H1 (cell line): ENCODE data around the gene DFFB. TPM values are rescaled to one million over a fixed set of nuclear protein-coding genes. Genes with fewer than 3 reads are reported as not detected.

Experiments used
- CTCF ChIA-PET: fragments of 300-600 bp; sonication (Branson Sonifier 250); formaldehyde crosslinking; loops from one replicate; lab custom pipeline; 2021; ENCODE audit not compliant: partially characterized antibody; lab: Charles Lee
- POLR2A ChIA-PET: fragments of 300-600 bp; sonication (Branson Sonifier 250); formaldehyde crosslinking; loops from one replicate; lab custom pipeline; 2021; ENCODE audit warnings: inconsistent platforms; ENCODE audit not compliant: partially characterized antibody; lab: Charles Lee
- DNase-seq, 2 experiments: peaks; one replicate each; pipeline versions ENCODE4 v3.0.0 to v3.0.0-alpha.2; 2010 to 2022; ENCODE audit warnings: low spot score in 2 of 2, low read depth in 1 of 2, mixed read lengths in 1 of 2
- FAIRE-seq: peaks from 2 replicates; lab custom pipeline; 2011; peaks lifted over from hg19 to GRCh38; lab: Jason Lieb, UNC
- H2AFZ ChIP-seq: 2 replicates; pipeline ENCODE4 v1.8.1; 2012; ENCODE audit warnings: low read length, inconsistent platforms
- H2AK5ac ChIP-seq: 2 replicates; pipeline ENCODE4 v1.6.1; 2013; ENCODE audit warnings: low read depth, low read length
- H2BK120ac ChIP-seq: replicated peaks from 2 replicates; pipeline ENCODE3; 2013; ENCODE audit warnings: low read depth, low read length, inconsistent platforms
- H2BK12ac ChIP-seq: 2 replicates; pipeline ENCODE4 v1.6.1; 2013; ENCODE audit warnings: low read depth, low read length
- H2BK15ac ChIP-seq: 2 replicates; pipeline ENCODE4 v1.6.1; 2013; ENCODE audit warnings: low read length
- H2BK20ac ChIP-seq: 2 replicates; pipeline ENCODE4 v1.6.1; 2013; ENCODE audit warnings: low read length
- H2BK5ac ChIP-seq: 2 replicates; pipeline ENCODE4 v1.6.1; 2013; ENCODE audit warnings: low read depth, low read length
- H3K14ac ChIP-seq: 2 replicates; pipeline ENCODE4 v1.6.1; 2013; ENCODE audit warnings: inconsistent platforms; ENCODE audit not compliant: insufficient read length
- H3K18ac ChIP-seq: 2 replicates; pipeline ENCODE4 v1.6.1; 2013; ENCODE audit warnings: low read length; ENCODE audit errors: extremely low read depth
- H3K23ac ChIP-seq: 2 replicates; pipeline ENCODE4 v1.6.1; 2013; ENCODE audit warnings: inconsistent platforms; ENCODE audit not compliant: insufficient read length
- H3K23me2 ChIP-seq: 2 replicates; pipeline ENCODE4 v1.6.1; 2013; ENCODE audit warnings: low read depth, low read length
- H3K27ac ChIP-seq: 2 replicates; pipeline ENCODE4 v1.6.1; 2011; ENCODE audit warnings: low read depth, low read length, inconsistent platforms
- H3K27me3 ChIP-seq, 4 experiments: replicated peaks in 1 of 4; 1 replicate in 1 of 4; 2 replicates in 3 of 4; pipeline versions ENCODE4 v1.6.1 to v1.8.1; 2011 to 2013; ENCODE audit warnings: low read length in 3 of 4, mild to moderate bottlenecking in 3 of 4, inconsistent platforms in 2 of 4, mixed read lengths in 2 of 4, moderate library complexity in 1 of 4; ENCODE audit not compliant: control insufficient read depth in 3 of 4, insufficient read depth in 3 of 4; ENCODE audit errors: extremely low read depth in 1 of 4
- H3K36me3 ChIP-seq, 4 experiments: 2 replicates each; pipeline versions ENCODE4 v1.6.1 to v1.8.1; 2011 to 2013; ENCODE audit warnings: mild to moderate bottlenecking in 4 of 4, low read length in 3 of 4, moderate library complexity in 2 of 4, control low read depth in 1 of 4, inconsistent platforms in 1 of 4; ENCODE audit not compliant: insufficient read depth in 4 of 4, control insufficient read depth in 2 of 4
- H3K4ac ChIP-seq: replicated peaks from 2 replicates; pipeline ENCODE3; 2013; ENCODE audit warnings: low read length, low read depth, mixed read lengths, inconsistent platforms; ENCODE audit not compliant: insufficient read length
- H3K4me1 ChIP-seq, 4 experiments: replicated peaks in 1 of 4; 1 replicate in 1 of 4; 2 replicates in 3 of 4; pipeline versions ENCODE4 v1.6.1 to v1.8.1; 2011 to 2013; ENCODE audit warnings: low read length in 3 of 4, inconsistent platforms in 2 of 4, mixed read lengths in 1 of 4; ENCODE audit not compliant: insufficient read depth in 4 of 4, control insufficient read depth in 3 of 4
- H3K4me2 ChIP-seq, 2 experiments: 2 replicates each; pipeline versions ENCODE4 v1.6.1 to v1.8.1; 2011 to 2013; ENCODE audit warnings: low read depth in 2 of 2, low read length in 2 of 2, control low read depth in 1 of 2, inconsistent platforms in 1 of 2, mild to moderate bottlenecking in 1 of 2; ENCODE audit not compliant: insufficient read depth in 1 of 2
- H3K4me3 ChIP-seq, 4 experiments: fragments of 200-600, 300-600 bp in 1 of 4; sonication (generic), shearing (Covaris generic), sonication (Bioruptor Twin) in 1 of 4; 2 replicates each; pipeline versions ENCODE4 v1.5.1 to v1.8.1; 2011 to 2016; ENCODE audit warnings: low read length in 4 of 4, low read depth in 3 of 4, control low read depth in 2 of 4, inconsistent platforms in 2 of 4, mild to moderate bottlenecking in 2 of 4, mixed read lengths in 1 of 4, moderate library complexity in 1 of 4; ENCODE audit not compliant: insufficient read depth in 2 of 4; ENCODE audit errors: extremely low read depth in 1 of 4
- H3K56ac ChIP-seq: replicated peaks from 2 replicates; pipeline ENCODE3; 2013; ENCODE audit warnings: low read depth, mild to moderate bottlenecking, mixed read lengths, low read length, inconsistent platforms; ENCODE audit not compliant: insufficient read length
- H3K79me1 ChIP-seq: 2 replicates; pipeline ENCODE4 v1.6.1; 2013; ENCODE audit warnings: low read depth, low read length, control low read depth
- H3K79me2 ChIP-seq, 2 experiments: 2 replicates each; pipeline versions ENCODE4 v1.6.1 to v1.8.1; 2012 to 2013; ENCODE audit warnings: low read length in 2 of 2, mild to moderate bottlenecking in 2 of 2, inconsistent platforms in 1 of 2; ENCODE audit not compliant: insufficient read depth in 2 of 2, control insufficient read depth in 1 of 2
- H3K9ac ChIP-seq, 4 experiments: replicated peaks in 1 of 4; 1 replicate in 1 of 4; 2 replicates in 3 of 4; pipeline versions ENCODE4 v1.6.1 to v1.8.1; 2011 to 2013; ENCODE audit warnings: low read depth in 3 of 4, low read length in 3 of 4, control low read depth in 2 of 4, mild to moderate bottlenecking in 2 of 4, moderate library complexity in 2 of 4, inconsistent platforms in 1 of 4; ENCODE audit errors: extremely low read depth in 1 of 4
- H3K9me3 ChIP-seq, 2 experiments: 2 replicates each; pipeline versions ENCODE4 v1.6.1 to v1.8.1; 2012 to 2013; ENCODE audit warnings: mild to moderate bottlenecking in 2 of 2, moderate library complexity in 2 of 2, control low read depth in 1 of 2, inconsistent platforms in 1 of 2, low read depth in 1 of 2, low read length in 1 of 2, mixed read lengths in 1 of 2; ENCODE audit not compliant: insufficient read depth in 2 of 2
- H4K20me1 ChIP-seq, 2 experiments: replicated peaks in 1 of 2; 2 replicates each; pipeline versions ENCODE3 to v1.8.1; 2011 to 2013; ENCODE audit warnings: inconsistent platforms in 2 of 2, low read length in 2 of 2, mild to moderate bottlenecking in 1 of 2; ENCODE audit not compliant: insufficient read depth in 2 of 2, control insufficient read depth in 1 of 2
- H4K5ac ChIP-seq: 2 replicates; pipeline ENCODE4 v1.6.1; 2013; ENCODE audit warnings: low read length, low read depth, mixed read lengths, inconsistent platforms; ENCODE audit not compliant: insufficient read length
- H4K8ac ChIP-seq: 2 replicates; pipeline ENCODE4 v1.8.0; 2013; ENCODE audit warnings: mild to moderate bottlenecking, moderate library complexity, low read length, inconsistent platforms; ENCODE audit not compliant: insufficient read depth; ENCODE audit errors: extremely low read depth
- H4K91ac ChIP-seq: replicated peaks from 2 replicates; pipeline ENCODE3; 2013; ENCODE audit warnings: low read length, mixed read lengths, inconsistent platforms; ENCODE audit not compliant: insufficient read length
- CHD2 ChIP-seq: IDR thresholded peaks from 2 replicates; pipeline ENCODE4 v1.6.1; 2012; ENCODE audit warnings: low read length, improper control_type of control experiment
- KDM5A ChIP-seq: fragments of 200-600 bp; IDR thresholded peaks from 2 replicates; pipeline ENCODE4 v1.7.1; 2012; ENCODE audit warnings: mild to moderate bottlenecking, low read length, inconsistent platforms, mixed read lengths
- SP2 ChIP-seq: IDR thresholded peaks from 2 replicates; pipeline ENCODE4 v1.6.1; 2012; ENCODE audit warnings: mild to moderate bottlenecking, low read length, inconsistent platforms
- TBP ChIP-seq: IDR thresholded peaks from 2 replicates; pipeline ENCODE4 v1.6.1; 2011; ENCODE audit warnings: low read depth, low read length, improper control_type of control experiment
- WGBS, 2 experiments: shearing (Covaris generic) in 1 of 2; methylation state at CpG; one replicate each; pipeline versions ENCODE4 v1.1.6 to v1.1.7; 2013 to 2015; ENCODE audit warnings: low lambda C conversion rate in 2 of 2, mixed read lengths in 2 of 2, inconsistent platforms in 1 of 2, low coverage in 1 of 2, missing lambda C conversion rate in 1 of 2; ENCODE audit not compliant: insufficient replicate concordance in 2 of 2, insufficient coverage in 1 of 2, insufficient read length in 1 of 2; ENCODE audit errors: extremely low coverage in 1 of 2, missing lambda C conversion rate in 1 of 2; 5-methylcytosine and 5-hydroxymethylcytosine counted together
- polyA plus RNA-seq, 7 experiments: library from polyadenylated mRNA; depleted of rRNA in 3 of 7; stranded (reverse) in 5 of 7; unstranded in 2 of 7; fragments of >200 nt in 5 of 7; fragments of 200-250 nt in 2 of 7; gene quantifications; 1 replicate in 5 of 7; 2 replicates in 1 of 7; 4 replicates in 1 of 7; pipeline versions ENCODE4 v1.2.1 to v1.2.3, GENCODE V29; 2011 to 2013; ENCODE audit warnings: missing spikeins in 2 of 7, mixed read lengths in 2 of 7
- total RNA-seq: library from RNA; stranded (reverse); fragmentation: NEBNext Ultra II Directional; extraction: Animal tissue kit (Norgen Biotek cat#: 25700); gene quantifications from 2 replicates; pipeline ENCODE4 v1.2.1, GENCODE V29; 2021

The DFFB gene
- total and polyA plus RNA-seq, 2 of the 8 experiments (the other 6 are each of a cell fraction or from before 2014, with no cell fraction given), result 8.6 to 11.9 TPM

DNA sequence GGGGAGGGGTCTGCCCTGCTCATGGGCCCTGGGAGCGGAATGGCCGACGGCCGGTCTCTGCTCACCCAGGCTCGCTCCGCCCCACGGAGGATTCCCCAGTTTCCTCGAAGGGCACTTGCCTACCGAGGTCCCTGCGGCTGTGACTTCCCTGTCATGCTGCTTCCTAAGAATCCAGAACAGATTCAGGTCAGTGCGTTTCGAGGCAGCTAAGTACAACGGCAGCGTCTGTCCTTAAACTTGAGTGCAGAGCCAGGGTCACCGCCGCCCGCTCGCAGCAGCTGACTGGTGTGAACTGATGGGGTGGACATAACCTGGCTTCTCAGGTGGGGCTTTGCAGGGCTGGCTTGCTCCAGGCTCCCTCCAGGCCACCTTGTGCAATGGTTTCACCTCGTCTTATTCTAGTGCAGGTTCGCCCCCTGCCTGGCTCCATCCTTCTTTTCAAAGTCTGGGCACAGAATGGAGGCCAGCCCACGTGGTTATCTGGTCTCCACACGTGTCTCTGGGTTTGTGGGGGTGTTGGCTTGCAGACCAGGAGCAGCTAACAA is 50.4 kb downstream of the DFFB start:
- CTCF ChIA-PET, result no interaction called here
- H3K79me2 ChIP-seq, result no peaks in the 10 kb centered on the region
- DNase-seq, result no peak
- no peaks in the 10 kb centered on the region; the same call in 1 of the 2 replicates for H3K23me2 ChIP-seq
- POLR2A ChIA-PET, result interaction anchor here (1.6 kb wide), 1 partner anchor 50 kb away, joined by 3 read pairs; no protein-coding TSS in a partner anchor
- 83% methylated on average over 21 of the region's 22 CpGs; no CpG with 5 or more reads in 1 of the 2 experiments for WGBS, 2 experiments
- H4K8ac ChIP-seq, result no peak overlapping the region
- H3K18ac ChIP-seq, result no peak overlapping the region
- H4K5ac ChIP-seq, result no peak overlapping the region
- no peak overlapping the region for H3K23ac ChIP-seq
- H3K27ac ChIP-seq, result no peak overlapping the region
- H2AFZ ChIP-seq, result no peak overlapping the region
- peaks cover 0 to 15% (median 9%) of the 10 kb centered on the region in 4 experiments; a peak in 3 of 7 replicates for H3K4me1 ChIP-seq
- no peak overlapping the region for H2BK5ac ChIP-seq
- FAIRE-seq, result no peak
- H2AK5ac ChIP-seq, result no peak overlapping the region
- no peak overlapping the region for H3K4me2 ChIP-seq
- no peaks in the 10 kb centered on the region for H3K9me3 ChIP-seq
- H3K79me1 ChIP-seq, result no peaks in the 10 kb centered on the region; the same call in 1 of the 2 replicates
- H3K14ac ChIP-seq, result no peak overlapping the region
- no peak overlapping the region for H2BK20ac ChIP-seq
- no peaks in the 10 kb centered on the region for H3K27me3 ChIP-seq
- H2BK15ac ChIP-seq, result no peak overlapping the region
- no peaks in the 10 kb centered on the region for H4K20me1 ChIP-seq
- H3K9ac ChIP-seq, result no peak overlapping the region
- no peak overlapping the region for H2BK12ac ChIP-seq
- H3K36me3 ChIP-seq, result no peaks in the 10 kb centered on the region
- no peak overlapping the region for H2BK120ac ChIP-seq
- H3K4ac ChIP-seq, result no peak overlapping the region
- H4K91ac ChIP-seq, result no peak overlapping the region
- no peak overlapping the region for H3K56ac ChIP-seq
- H3K4me3 ChIP-seq, result no peak overlapping the region
- no peak for TF ChIP-seq KDM5A
- TF ChIP-seq CHD2, result no peak
- no peak for TF ChIP-seq TBP
- no peak for TF ChIP-seq SP2
